SK-N-SH treated with all-trans-retinoic acid at 6 μM for 48 hours (cell line): ENCODE measurements around the gene TNK1.

ENCODE experiments used
- ARNTL ChIP-seq: fragments of 450-650 bp; formaldehyde crosslinking; IDR thresholded peaks from 2 replicates; pipeline ENCODE4 v1.5.0; 2020; ENCODE audit warnings: low read depth, mild to moderate bottlenecking, moderate library complexity, borderline replicate concordance
- CSDC2 ChIP-seq: fragments of 250-450 bp; sonication (Bioruptor Pico); IDR thresholded peaks from 2 replicates; pipeline ENCODE4 v1.5.0; 2020; ENCODE audit warnings: mild to moderate bottlenecking, moderate library complexity
- CSRNP3 ChIP-seq: fragments of 250-450 bp; sonication (Bioruptor Pico); IDR thresholded peaks from 2 replicates; pipeline ENCODE4 v1.5.1; 2021; ENCODE audit warnings: mild to moderate bottlenecking, moderate library complexity
- ISL1 ChIP-seq: fragments of 250-450 bp; sonication (Bioruptor Pico); IDR thresholded peaks from 2 replicates; pipeline ENCODE4 v2.1.2; 2022; ENCODE audit warnings: mild to moderate bottlenecking, moderate library complexity
- OSR1 ChIP-seq: fragments of 250-450 bp; sonication (Bioruptor Pico); IDR thresholded peaks from 2 replicates; pipeline ENCODE4 v1.8.0; 2022; ENCODE audit warnings: moderate library complexity, mild to moderate bottlenecking, inconsistent platforms
- PATZ1 ChIP-seq: fragments of 250-450 bp; sonication (Bioruptor Pico); IDR thresholded peaks from 2 replicates; pipeline ENCODE4 v1.8.0; 2020; ENCODE audit warnings: mild to moderate bottlenecking, moderate library complexity, borderline replicate concordance
- PPARA ChIP-seq: fragments of 250-450 bp; sonication (Bioruptor Pico); IDR thresholded peaks from 2 replicates; pipeline ENCODE4 v1.5.0; 2020; ENCODE audit warnings: mild to moderate bottlenecking, borderline replicate concordance
- RARB ChIP-seq: fragments of 250-450 bp; sonication (Bioruptor Pico); IDR thresholded peaks from 2 replicates; pipeline ENCODE4 v1.8.0; 2021; ENCODE audit warnings: mild to moderate bottlenecking, moderate library complexity
- SNAI2 ChIP-seq: fragments of 250-450 bp; sonication (Bioruptor Pico); IDR thresholded peaks from 2 replicates; pipeline ENCODE4 v1.5.0; 2020; ENCODE audit warnings: mild to moderate bottlenecking, moderate library complexity
- TOX ChIP-seq: fragments of 250-450 bp; sonication (Bioruptor Pico); IDR thresholded peaks from 2 replicates; pipeline ENCODE4 v1.8.0; 2021; ENCODE audit warnings: mild to moderate bottlenecking, moderate library complexity, borderline replicate concordance
- TSHZ2 ChIP-seq: fragments of 250-450 bp; sonication (Bioruptor Pico); IDR thresholded peaks from 2 replicates; pipeline ENCODE4 v1.5.0; 2020; ENCODE audit warnings: mild to moderate bottlenecking, moderate library complexity
- ZC3H10 ChIP-seq: fragments of 250-450 bp; sonication (Bioruptor Pico); IDR thresholded peaks from 2 replicates; pipeline ENCODE4 v1.5.1; 2021; ENCODE audit warnings: mild to moderate bottlenecking, moderate library complexity
- ZFP3 ChIP-seq: fragments of 250-450 bp; sonication (Bioruptor Pico); IDR thresholded peaks from 2 replicates; pipeline ENCODE4 v1.5.0; 2020; ENCODE audit warnings: mild to moderate bottlenecking, moderate library complexity
- ZNF8 ChIP-seq: fragments of 450-650 bp; formaldehyde crosslinking; IDR thresholded peaks from 2 replicates; pipeline ENCODE4 v1.5.0; 2020; ENCODE audit warnings: mild to moderate bottlenecking, moderate library complexity

DNA sequence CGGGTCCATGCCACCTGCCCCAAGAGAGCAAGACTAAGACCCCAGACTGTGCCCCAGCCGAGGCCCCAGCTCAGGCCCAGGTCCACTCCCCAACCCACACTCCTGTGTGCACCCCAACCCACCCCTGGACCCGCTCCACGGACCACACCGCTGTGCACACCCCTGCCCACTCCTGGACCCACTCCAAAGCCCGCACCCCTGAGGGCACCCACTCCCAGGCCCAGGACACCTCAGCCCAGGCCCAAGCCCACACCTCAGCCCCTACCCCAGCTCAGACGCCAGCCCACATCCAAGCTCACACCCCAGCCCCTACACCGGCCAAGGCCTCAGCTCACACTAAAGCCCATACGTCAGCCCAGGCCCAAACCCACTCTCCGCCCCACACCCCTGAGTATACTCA is 48.8 kb downstream of the TNK1 start:
- TF ChIP-seq SNAI2 (CRISPR knock-in tag), result no peak
- no peak for TF ChIP-seq PPARA (CRISPR knock-in tag)
- no peak for TF ChIP-seq RARB (CRISPR knock-in tag)
- TF ChIP-seq ZC3H10 (CRISPR knock-in tag), result no peak
- no peak for TF ChIP-seq ISL1
- no peak for TF ChIP-seq TOX
- no peak for TF ChIP-seq CSDC2 (CRISPR knock-in tag)
- no peak for TF ChIP-seq OSR1 (CRISPR knock-in tag)
- TF ChIP-seq ARNTL (CRISPR knock-in tag), result no peak
- TF ChIP-seq ZFP3, result no peak
- no peak for TF ChIP-seq CSRNP3 (CRISPR knock-in tag)
- TF ChIP-seq TSHZ2 (CRISPR knock-in tag), result no peak
- no peak for TF ChIP-seq ZNF8 (CRISPR knock-in tag)
- no peak for TF ChIP-seq PATZ1 (CRISPR knock-in tag)
